GM10847 (cell line): ENCODE measurements around the gene HNRNPCL2.
"Not testable (repeated sequence)": the region's sequence is repeated elsewhere in the genome, so short reads cannot be mapped to it uniquely, and the experiment has no call there.

Experiments
- POLR2A ChIP-seq: IDR thresholded peaks from 2 replicates; pipeline ENCODE4 v1.6.1; 2011; ENCODE audit not compliant: insufficient read length; ENCODE audit errors: extremely low read depth

Gene HNRNPCL2

DNA sequence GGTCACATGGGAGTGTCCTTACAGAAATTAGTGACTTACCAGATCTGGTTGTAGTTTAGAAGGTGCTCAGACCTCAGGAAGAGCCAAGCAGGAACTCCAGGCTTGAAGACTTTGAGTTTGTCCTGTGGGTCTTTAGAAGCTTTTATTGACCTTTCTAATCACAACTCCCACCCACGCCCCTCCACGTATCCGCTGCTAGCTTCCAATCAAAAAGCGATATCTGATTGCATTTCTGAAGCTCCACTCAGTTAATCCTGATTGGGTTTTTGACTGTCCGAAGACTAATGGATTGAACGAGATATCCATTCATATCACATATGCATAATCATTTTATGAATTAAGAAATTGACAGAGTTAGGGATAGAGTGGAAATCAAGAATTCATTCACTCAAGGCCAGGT lies at the start of gene HNRNPCL2:
HNRNPCL2 (minus strand) TSS at position 101 of the 400 bp plus-strand sequence. CDS start 454 bp downstream, outside the sequence.
- not testable (repeated sequence) for TF ChIP-seq POLR2A

DNA sequence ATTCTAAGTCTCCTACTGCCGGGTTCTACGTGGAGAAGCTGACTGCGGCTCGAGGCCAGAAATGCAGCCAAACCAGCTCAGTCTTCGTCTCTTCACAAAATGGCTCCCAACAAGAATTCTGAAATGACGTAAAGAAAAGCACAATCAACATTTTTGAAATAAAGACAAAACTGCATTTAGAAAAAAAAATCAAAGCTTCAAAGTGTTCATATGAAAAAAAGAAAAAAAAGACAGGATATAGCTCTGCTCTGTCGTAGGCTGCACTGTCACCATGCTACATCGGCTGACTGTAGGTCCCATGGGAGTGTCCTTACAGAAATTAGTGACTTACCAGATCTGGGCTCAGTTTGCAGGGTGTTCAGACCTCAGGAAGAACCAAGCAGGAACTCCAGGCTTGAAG lies 48.9 kb upstream of the HNRNPCL2 start, which contains the start of gene HNRNPCL4:
HNRNPCL4 (minus strand) TSS at position 101 of the 400 bp plus-strand sequence. CDS start 164 bp downstream, outside the sequence.
- TF ChIP-seq POLR2A = not testable (repeated sequence)

DNA sequence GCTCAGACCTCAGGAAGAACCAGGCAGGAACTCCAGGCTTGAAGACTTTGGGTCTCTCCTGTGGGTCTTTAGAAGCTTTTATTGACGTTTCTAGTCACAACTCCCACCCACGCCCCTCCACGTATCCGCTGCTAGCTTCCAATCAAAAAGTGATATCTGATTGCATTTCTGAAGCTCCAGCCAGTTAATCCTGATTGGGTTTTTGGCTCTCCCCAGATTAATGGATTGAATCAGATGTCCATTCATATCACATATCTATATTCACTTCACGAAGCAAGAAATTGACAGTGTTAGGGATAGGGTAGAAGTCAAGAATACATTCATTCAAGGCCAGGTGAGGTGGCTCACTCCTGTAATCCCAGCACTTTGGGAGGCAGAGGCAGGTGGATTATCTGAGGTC lies 39.3 kb upstream of the HNRNPCL2 start, which contains the start of gene PRAMEF26:
PRAMEF26 (minus strand) TSS at position 101 of the 400 bp plus-strand sequence. CDS start 2,914 bp downstream, outside the sequence.
- not testable (repeated sequence) for TF ChIP-seq POLR2A

DNA sequence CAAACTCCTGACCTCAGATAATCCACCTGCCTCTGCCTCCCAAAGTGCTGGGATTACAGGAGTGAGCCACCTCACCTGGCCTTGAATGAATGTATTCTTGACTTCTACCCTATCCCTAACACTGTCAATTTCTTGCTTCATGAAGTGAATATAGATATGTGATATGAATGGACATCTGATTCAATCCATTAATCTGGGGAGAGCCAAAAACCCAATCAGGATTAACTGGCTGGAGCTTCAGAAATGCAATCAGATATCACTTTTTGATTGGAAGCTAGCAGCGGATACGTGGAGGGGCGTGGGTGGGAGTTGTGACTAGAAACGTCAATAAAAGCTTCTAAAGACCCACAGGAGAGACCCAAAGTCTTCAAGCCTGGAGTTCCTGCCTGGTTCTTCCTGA lies 46.2 kb downstream of the HNRNPCL2 start, which contains the start of gene PRAMEF25:
PRAMEF25 (plus strand) TSS at position 301 of the 400 bp plus-strand sequence. CDS start 2,920 bp downstream, outside the sequence.
- TF ChIP-seq POLR2A = not testable (repeated sequence)
